Heart left ventricle (tissue), 16 donors: ENCODE measurements around the gene CMC4. TPM values are rescaled to one million over a fixed set of nuclear protein-coding genes. Genes with fewer than 3 reads are reported as not detected.

Experiments used
- ATAC-seq, 4 donors: fragments of 200-7000 bp; cut with Tn5 transposase; one replicate each; pipeline ENCODE4 v1.9.1; 2020 to 2022; ENCODE audit warnings: moderate library complexity in 4 of 4, mild to moderate bottlenecking in 3 of 4, moderate number of reproducible peaks in 1 of 4
- DNase-seq, 5 donors: peaks; one replicate each; pipeline ENCODE4 v3.0.0-alpha.2; 2020
- H3K27ac ChIP-seq, 12 donors: fragments of 200-600 bp; sonication (generic) in 4 of 12; one replicate each; pipeline versions ENCODE4 v1.5.0 to v1.8.0; 2016 to 2022; ENCODE audit warnings: mild to moderate bottlenecking in 2 of 12
- H3K27me3 ChIP-seq, 9 donors: fragments of 200-600 bp; sonication (generic) in 2 of 9; one replicate each; pipeline versions ENCODE4 v1.5.1 to v1.8.0; 2016 to 2022; ENCODE audit warnings: mild to moderate bottlenecking in 3 of 9
- H3K36me3 ChIP-seq, 9 donors: fragments of 200-600 bp; sonication (generic) in 2 of 9; one replicate each; pipeline versions ENCODE4 v1.5.0 to v1.8.0; 2018 to 2022; ENCODE audit warnings: mild to moderate bottlenecking in 2 of 9
- H3K4me1 ChIP-seq, 12 donors: fragments of 200-600 bp; sonication (generic) in 4 of 12; one replicate each; pipeline versions ENCODE4 v1.5.0 to v1.8.0; 2016 to 2022; ENCODE audit warnings: mild to moderate bottlenecking in 3 of 12
- H3K4me3 ChIP-seq, 12 donors: fragments of 200-600 bp; sonication (generic) in 4 of 12; one replicate each; pipeline versions ENCODE4 v1.5.0 to v1.8.0; 2017 to 2022; ENCODE audit warnings: mild to moderate bottlenecking in 9 of 12, moderate library complexity in 4 of 12
- H3K9me3 ChIP-seq, 12 donors: fragments of 200-600 bp; sonication (generic) in 4 of 12; one replicate each; pipeline versions ENCODE4 v1.5.0 to v1.8.0; 2016 to 2022; ENCODE audit warnings: mild to moderate bottlenecking in 1 of 12
- POLR2A ChIP-seq, 2 donors: fragments of 450-650 bp; IDR thresholded peaks; one replicate each; pipeline ENCODE4 v1.6.1; 2017; ENCODE audit warnings: antibody characterized with exemption in 2 of 2, mild to moderate bottlenecking in 2 of 2, moderate library complexity in 2 of 2
- WGBS, 4 donors: extraction: QIAGEN DNeasy Blood & Tissue Kit in 2 of 4; methylation state at CpG; one replicate each; pipeline versions ENCODE4 v1.1.5 to v1.1.7; 2013 to 2018; 5-methylcytosine and 5-hydroxymethylcytosine counted together
- intact Hi-C, 10 donors: fragments of 100-400 bp; cut with DNase I; formaldehyde crosslinking; loops; one replicate each; pipeline versions ENCODE4 v1.11.1 to v1.14.2; 2022
- polyA plus RNA-seq, 2 donors: library from polyadenylated mRNA; stranded (reverse); fragments of 200-250 nt; gene quantifications; one replicate each; pipeline ENCODE4 v1.2.3, GENCODE V29; 2013
- total RNA-seq, 9 donors: library from RNA; depleted of rRNA in 2 of 9; stranded (reverse); fragments of >200 nt in 2 of 9; fragmentation: NEBNext Ultra II Directional in 3 of 9; extraction: Animal tissue kit (Norgen Biotek cat#: 25700) in 3 of 9; gene quantifications; one replicate each; pipeline versions ENCODE4 v1.1.0 to v1.2.4, GENCODE V29; 2016 to 2023
- TF ChIP-seq, protein P1 (sequence below), 12 donors: fragments of 200-600 bp; sonication (generic) in 4 of 12; IDR thresholded peaks; one replicate each; pipeline versions ENCODE4 v1.5.0 to v1.8.0; 2018 to 2022; ENCODE audit warnings: antibody characterized with exemption in 12 of 12, mild to moderate bottlenecking in 5 of 12
- donor health status: ischemic (EF 13 %, LVEDD 7.1; RV severe dilation, severe dysfunction).
- donor health status: healthy with polysubstance abuse.
- donor health status: DM: no; HTN: yes; CAD: no.
- donor health status: DM: no; HTN: no; CAD: no.
- donor health status: ischemic (EF 25% LVEDD 6.9; RV normal size, moderate dysfunction).
- donor health status: ischemic (EF 25% LVEDD 5.7; RV mildly dilated, moderate dysfunction).
- donor health status: healthy.
- donor health status: DM: yes; HTN: yes; CAD: no.
- donor health status: ischemic (EF 35%, LVEDD 5.7; RV mildly dilated, moderate dysfunction).
- donor health status: nonischemic (EF 11% LVEDD 7.7; RV severe dilation, severe dysfunction).
- donor health status: DM: yes; HTN: yes; CAD: no.
- donor health status: PGD.
- donor health status: ischemic (EF 29% LVEDD 5.4; RV normal size, mild dysfunction).
- donor health status: nonischemic (EF 23%, LVEDD 6.1; RV moderate dilation, normal function).

Gene CMC4
- total and polyA plus RNA-seq, 11 donors = 14.4 to 74.3 (median 24.0) TPM

DNA sequence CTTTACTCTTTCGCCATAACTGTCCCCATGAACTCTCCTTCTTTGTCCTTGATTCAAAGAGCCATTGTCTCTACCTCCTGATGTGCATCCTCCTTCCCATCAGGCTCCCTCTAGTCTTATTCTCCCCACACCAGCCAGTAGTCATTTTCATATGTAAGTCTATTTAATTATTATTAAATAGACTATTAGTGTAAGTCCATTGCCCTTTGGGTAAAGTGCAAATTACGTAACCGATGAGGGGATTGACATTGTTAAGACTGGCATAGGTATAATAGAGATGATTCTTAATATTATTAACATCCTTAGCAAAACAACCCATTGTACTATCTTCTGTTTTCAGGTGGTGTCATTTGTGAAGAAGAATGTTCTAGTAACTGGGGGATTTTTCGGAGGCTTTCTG lies 16.7 kb downstream of the CMC4 start:
- Histone ChIP-seq H3K27me3 (no peaks in the 10 kb centered on the region), H3K4me3 (no peak overlapping the region), H3K9me3 (no peaks in the 10 kb centered on the region), H3K4me1 (peaks cover 0 to 14% (median 5%) of the 10 kb centered on the region in 12 donors), H3K27ac (no peak overlapping the region), H3K36me3 (peaks cover 0 to 53% (median 18%) of the 10 kb centered on the region in 9 donors)
- intact Hi-C loops = loop anchor here in 1 of 10 donors (2.0 kb wide), 1 partner anchor 69 kb away; no protein-coding TSS in a partner anchor
- no peak for ATAC-seq
- WGBS, 4 donors = 78 to 92% (median 86%) methylated on average over 4 of the region's 4 CpGs
- TF ChIP-seq, protein P1, sequence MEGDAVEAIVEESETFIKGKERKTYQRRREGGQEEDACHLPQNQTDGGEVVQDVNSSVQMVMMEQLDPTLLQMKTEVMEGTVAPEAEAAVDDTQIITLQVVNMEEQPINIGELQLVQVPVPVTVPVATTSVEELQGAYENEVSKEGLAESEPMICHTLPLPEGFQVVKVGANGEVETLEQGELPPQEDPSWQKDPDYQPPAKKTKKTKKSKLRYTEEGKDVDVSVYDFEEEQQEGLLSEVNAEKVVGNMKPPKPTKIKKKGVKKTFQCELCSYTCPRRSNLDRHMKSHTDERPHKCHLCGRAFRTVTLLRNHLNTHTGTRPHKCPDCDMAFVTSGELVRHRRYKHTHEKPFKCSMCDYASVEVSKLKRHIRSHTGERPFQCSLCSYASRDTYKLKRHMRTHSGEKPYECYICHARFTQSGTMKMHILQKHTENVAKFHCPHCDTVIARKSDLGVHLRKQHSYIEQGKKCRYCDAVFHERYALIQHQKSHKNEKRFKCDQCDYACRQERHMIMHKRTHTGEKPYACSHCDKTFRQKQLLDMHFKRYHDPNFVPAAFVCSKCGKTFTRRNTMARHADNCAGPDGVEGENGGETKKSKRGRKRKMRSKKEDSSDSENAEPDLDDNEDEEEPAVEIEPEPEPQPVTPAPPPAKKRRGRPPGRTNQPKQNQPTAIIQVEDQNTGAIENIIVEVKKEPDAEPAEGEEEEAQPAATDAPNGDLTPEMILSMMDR (IDR thresholded peaks at IDR 0.05) = no peak
- TF ChIP-seq POLR2A (IDR thresholded peaks at IDR 0.05) = no peak
- DNase-seq = no peak

DNA sequence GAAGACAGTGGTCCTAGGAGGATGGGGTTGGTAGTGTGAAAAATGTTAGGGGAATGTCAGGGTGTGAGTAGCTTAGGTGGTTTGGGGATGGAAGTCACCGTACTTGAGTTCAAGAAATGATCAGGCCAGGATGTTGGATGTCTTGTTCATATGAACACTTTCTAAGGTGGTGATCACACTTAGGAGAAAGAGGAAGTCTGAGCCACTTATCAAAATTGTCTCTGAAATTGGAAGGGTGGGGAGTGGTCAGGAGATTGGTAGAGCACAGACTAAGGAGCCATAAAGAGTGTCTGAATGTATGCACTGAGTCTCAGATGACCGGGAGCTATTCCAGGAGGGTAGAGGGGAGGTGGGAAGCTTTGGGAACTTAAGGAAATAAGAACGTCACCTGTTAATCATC lies 17.3 kb downstream of the CMC4 start:
- no peak for TF ChIP-seq POLR2A (IDR thresholded peaks at IDR 0.05)
- TF ChIP-seq, protein P1 (IDR thresholded peaks at IDR 0.05) = no peak
- H3K4me3 ChIP-seq = no peak overlapping the region
- H3K9me3 ChIP-seq = no peaks in the 10 kb centered on the region
- no peaks in the 10 kb centered on the region for H3K27me3 ChIP-seq
- intact Hi-C loops = loop anchor here in 1 of 10 donors (2.0 kb wide), 1 partner anchor 69 kb away; no protein-coding TSS in a partner anchor
- WGBS, 4 donors = 69 to 88% (median 80%) methylated on average over 3 of the region's 3 CpGs
- H3K27ac ChIP-seq = no peak overlapping the region
- no peak for ATAC-seq
- peaks cover 0 to 14% (median 7%) of the 10 kb centered on the region in 12 donors for H3K4me1 ChIP-seq
- no peak for DNase-seq
- peaks cover 0 to 53% (median 18%) of the 10 kb centered on the region in 9 donors for H3K36me3 ChIP-seq

DNA sequence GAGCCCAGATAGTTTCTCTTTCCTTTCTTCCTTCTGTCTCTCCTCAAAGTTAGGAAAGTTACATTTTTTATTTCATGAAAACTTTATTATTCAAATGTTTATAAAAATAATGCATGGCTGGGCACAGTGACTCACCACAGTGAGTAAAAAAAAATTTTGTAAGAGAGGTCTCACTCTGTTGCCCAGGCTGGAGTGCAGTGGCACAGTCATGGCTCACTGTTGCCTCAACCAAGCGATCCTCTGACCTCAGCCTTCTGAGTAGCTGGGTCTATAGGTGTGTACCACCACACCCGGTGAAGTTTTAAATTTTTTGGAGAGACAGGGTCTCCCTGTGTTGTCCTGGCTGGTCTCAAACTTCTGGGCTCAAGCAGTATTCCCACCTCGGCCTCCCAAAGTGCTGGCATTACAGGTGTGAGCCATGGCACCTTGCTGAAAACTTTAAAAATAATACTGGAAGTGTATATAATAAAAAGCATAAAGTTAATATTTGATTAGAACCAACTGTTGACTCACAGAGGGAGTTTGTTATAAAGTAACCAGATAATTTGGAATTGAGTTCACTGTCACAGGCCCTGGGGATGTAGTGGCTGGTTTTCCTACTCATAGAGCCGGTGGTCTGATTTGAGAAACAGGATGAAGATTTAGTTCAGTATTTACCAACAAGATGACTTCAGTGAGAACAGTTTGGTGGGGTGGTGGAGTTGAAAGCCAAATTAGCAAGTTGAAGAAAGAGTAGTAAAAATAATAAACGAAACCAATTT lies 18.0 kb downstream of the CMC4 start:
- intact Hi-C loops = no loop called here
- H3K27ac ChIP-seq = no peak overlapping the region
- H3K27me3 ChIP-seq = no peaks in the 10 kb centered on the region
- 67 to 93% (median 83%) methylated on average over 5 of the region's 5 CpGs for WGBS, 4 donors
- ATAC-seq (no peak), DNase-seq (no peak)
- H3K9me3 ChIP-seq = no peaks in the 10 kb centered on the region
- peaks cover 0 to 18% (median 11%) of the 10 kb centered on the region in 12 donors for H3K4me1 ChIP-seq
- H3K36me3 ChIP-seq = peaks cover 0 to 53% (median 18%) of the 10 kb centered on the region in 9 donors
- no peak overlapping the region for H3K4me3 ChIP-seq
- no peak for TF ChIP-seq POLR2A (IDR thresholded peaks at IDR 0.05)
- TF ChIP-seq, protein P1 (IDR thresholded peaks at IDR 0.05) = no peak

DNA sequence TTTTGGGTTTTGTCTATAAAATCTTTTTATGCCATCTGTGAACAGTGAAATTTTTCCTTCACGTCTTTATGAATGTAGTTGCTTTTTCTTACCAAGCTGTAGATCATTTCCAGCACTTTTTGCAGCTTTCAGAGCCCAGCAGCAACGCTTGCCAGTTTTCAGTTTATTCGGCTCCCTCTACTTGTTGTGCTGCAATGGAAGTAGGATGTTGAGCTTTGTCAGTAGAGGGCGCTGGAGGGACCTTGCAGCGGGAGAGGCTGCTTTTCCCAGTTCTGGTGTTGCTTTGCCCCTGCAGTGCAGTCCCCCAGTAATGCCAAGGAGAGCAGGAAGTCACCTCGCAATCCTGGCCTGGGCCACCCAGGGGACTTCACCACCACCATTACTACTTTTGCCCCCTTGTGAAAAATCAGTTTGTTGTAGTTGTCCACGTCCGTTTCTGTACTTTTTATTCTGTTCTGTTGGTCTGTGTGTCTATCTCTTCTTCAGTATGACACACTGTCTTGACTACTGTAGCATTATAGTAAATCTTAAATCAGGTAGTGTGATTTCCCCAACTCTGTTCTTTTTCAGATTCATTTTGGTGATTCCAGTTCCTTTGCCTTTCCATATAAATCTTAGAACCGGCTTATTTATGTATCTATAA lies 21.8 kb downstream of the CMC4 start:
- TF ChIP-seq POLR2A (IDR thresholded peaks at IDR 0.05) = no peak
- TF ChIP-seq, protein P1 (IDR thresholded peaks at IDR 0.05) = peak; percentile 38 to 68 (median 52)
- H3K27ac ChIP-seq = no peak overlapping the region
- ATAC-seq = peak in 3 of 4 donors; percentile 64 to 79 (median 68)
- no peaks in the 10 kb centered on the region for H3K9me3 ChIP-seq
- H3K36me3 ChIP-seq = peaks cover 0 to 44% (median 23%) of the 10 kb centered on the region in 9 donors
- H3K4me1 ChIP-seq = peaks cover 0 to 34% (median 5%) of the 10 kb centered on the region in 12 donors
- H3K4me3 ChIP-seq = no peak overlapping the region
- 36 to 46% (median 37%) methylated on average over 9 of the region's 9 CpGs for WGBS, 4 donors
- H3K27me3 ChIP-seq = no peaks in the 10 kb centered on the region
- intact Hi-C loops = no loop called here
- DNase-seq = peak in 4 of 5 donors; percentile 37 to 48 (median 42)
